ENCODE results near the gene TMCC1.

GRCh38 chr3:129718201-129718600 lies 175.3 kb downstream of the TMCC1 start:
- TF ChIP-seq, protein P1, sequence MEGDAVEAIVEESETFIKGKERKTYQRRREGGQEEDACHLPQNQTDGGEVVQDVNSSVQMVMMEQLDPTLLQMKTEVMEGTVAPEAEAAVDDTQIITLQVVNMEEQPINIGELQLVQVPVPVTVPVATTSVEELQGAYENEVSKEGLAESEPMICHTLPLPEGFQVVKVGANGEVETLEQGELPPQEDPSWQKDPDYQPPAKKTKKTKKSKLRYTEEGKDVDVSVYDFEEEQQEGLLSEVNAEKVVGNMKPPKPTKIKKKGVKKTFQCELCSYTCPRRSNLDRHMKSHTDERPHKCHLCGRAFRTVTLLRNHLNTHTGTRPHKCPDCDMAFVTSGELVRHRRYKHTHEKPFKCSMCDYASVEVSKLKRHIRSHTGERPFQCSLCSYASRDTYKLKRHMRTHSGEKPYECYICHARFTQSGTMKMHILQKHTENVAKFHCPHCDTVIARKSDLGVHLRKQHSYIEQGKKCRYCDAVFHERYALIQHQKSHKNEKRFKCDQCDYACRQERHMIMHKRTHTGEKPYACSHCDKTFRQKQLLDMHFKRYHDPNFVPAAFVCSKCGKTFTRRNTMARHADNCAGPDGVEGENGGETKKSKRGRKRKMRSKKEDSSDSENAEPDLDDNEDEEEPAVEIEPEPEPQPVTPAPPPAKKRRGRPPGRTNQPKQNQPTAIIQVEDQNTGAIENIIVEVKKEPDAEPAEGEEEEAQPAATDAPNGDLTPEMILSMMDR (conservative IDR thresholded peaks at IDR 0.05; ENCODE audit: low read length): no peak
- no peak for TF ChIP-seq EZH2phosphoT487 (IDR thresholded peaks at IDR 0.05; ENCODE audit: borderline replicate concordance)
